ENCODE data around the gene GIMAP8. TPM values are rescaled to one million over a fixed set of nuclear protein-coding genes. Genes with fewer than 3 reads are reported as not detected.

The GIMAP8 gene
- total RNA-seq, 1 experiment from 2014 or later: 0.10 TPM

DNA sequence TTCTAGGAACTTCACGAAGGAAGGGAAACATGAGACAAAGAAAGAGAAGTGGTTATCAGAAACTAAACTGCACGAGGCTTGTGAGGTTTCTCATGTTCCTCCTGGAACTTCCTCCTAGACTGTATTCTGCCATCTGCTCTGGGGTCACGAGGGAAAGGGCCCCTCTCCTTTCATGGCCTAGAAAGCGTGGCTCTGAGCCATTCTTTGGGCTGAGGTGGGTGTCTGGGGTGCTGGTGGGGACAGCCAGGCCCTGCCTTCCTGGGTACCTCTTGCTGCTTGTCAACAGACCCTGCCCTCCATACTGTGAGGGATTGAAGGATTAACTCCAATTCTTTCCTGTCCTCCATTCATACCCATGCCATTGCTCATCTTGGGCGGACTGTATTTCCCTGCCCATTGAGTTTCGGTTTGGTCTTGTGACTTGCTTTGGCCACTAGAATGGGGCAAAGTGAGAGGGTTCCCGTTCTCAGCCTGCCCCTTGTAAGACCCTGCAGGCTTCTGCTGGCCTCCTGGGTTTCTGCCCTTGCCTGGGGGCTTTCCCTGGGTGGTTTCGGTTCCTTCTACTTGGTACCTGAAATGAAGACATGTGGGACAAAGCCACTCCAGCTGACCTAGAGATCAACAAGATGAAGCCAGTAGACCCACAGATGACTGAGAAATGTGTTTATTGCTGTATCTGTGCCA is 14.9 kb upstream of the GIMAP8 start:
- Histone ChIP-seq H3K27me3 (ENCODE audit: control insufficient read depth, insufficient read depth, low read length) (no peaks in the 10 kb centered on the region), H3K4me3 (ENCODE audit: low read depth in 2 of 2, low read length in 2 of 2) (no peak overlapping the region), H3K9me3 (ENCODE audit: control insufficient read depth, insufficient read depth, low read depth, low read length) (no peaks in the 10 kb centered on the region), H3K36me3 (ENCODE audit: control insufficient read depth, insufficient read depth, low read length) (no peaks in the 10 kb centered on the region), H3K27ac (ENCODE audit: low read length) (no peak overlapping the region), H3K4me1 (ENCODE audit: control insufficient read depth, insufficient read depth, low read length) (no peaks in the 10 kb centered on the region)
- intact Hi-C loops (cut with micrococcal nuclease; ENCODE audit: unreplicated experiment) (no loop called here), in situ Hi-C loops (cut with HindIII; ENCODE audit: low pct_unique_long_range_greater_than_20kb, low sequenced_read_pairs) (no loop called here)
- ATAC-seq (no peak), DNase-seq (ENCODE audit: low read depth, low spot score) (no peak)
- TF ChIP-seq TCF7L2 (IDR thresholded peaks at IDR 0.05; ENCODE audit: low read depth, low read length) (no peak), POLR2AphosphoS5 (IDR thresholded peaks at IDR 0.05; ENCODE audit: low read depth, low read length) (no peak), SIN3A (IDR thresholded peaks at IDR 0.05; ENCODE audit: borderline replicate concordance, insufficient read depth, low read depth, low read length) (no peak), CTCF (IDR thresholded peaks at IDR 0.05) (no peak)
- TF ChIP-seq, protein P1, sequence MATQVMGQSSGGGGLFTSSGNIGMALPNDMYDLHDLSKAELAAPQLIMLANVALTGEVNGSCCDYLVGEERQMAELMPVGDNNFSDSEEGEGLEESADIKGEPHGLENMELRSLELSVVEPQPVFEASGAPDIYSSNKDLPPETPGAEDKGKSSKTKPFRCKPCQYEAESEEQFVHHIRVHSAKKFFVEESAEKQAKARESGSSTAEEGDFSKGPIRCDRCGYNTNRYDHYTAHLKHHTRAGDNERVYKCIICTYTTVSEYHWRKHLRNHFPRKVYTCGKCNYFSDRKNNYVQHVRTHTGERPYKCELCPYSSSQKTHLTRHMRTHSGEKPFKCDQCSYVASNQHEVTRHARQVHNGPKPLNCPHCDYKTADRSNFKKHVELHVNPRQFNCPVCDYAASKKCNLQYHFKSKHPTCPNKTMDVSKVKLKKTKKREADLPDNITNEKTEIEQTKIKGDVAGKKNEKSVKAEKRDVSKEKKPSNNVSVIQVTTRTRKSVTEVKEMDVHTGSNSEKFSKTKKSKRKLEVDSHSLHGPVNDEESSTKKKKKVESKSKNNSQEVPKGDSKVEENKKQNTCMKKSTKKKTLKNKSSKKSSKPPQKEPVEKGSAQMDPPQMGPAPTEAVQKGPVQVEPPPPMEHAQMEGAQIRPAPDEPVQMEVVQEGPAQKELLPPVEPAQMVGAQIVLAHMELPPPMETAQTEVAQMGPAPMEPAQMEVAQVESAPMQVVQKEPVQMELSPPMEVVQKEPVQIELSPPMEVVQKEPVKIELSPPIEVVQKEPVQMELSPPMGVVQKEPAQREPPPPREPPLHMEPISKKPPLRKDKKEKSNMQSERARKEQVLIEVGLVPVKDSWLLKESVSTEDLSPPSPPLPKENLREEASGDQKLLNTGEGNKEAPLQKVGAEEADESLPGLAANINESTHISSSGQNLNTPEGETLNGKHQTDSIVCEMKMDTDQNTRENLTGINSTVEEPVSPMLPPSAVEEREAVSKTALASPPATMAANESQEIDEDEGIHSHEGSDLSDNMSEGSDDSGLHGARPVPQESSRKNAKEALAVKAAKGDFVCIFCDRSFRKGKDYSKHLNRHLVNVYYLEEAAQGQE (IDR thresholded peaks at IDR 0.05; ENCODE audit: insufficient read depth in 1 of 2, low read depth in 2 of 2, low read length in 1 of 2): no peak
- POLR2A ChIA-PET: no interaction called here
- CTCF ChIA-PET: no interaction called here
- BruUV-seq (replicated peaks): no TSS peak

- Histone ChIP-seq H3K4me1 (ENCODE audit: control insufficient read depth, insufficient read depth, low read length) (no peaks in the 10 kb centered on the region), H3K9me3 (ENCODE audit: control insufficient read depth, insufficient read depth, low read depth, low read length) (no peaks in the 10 kb centered on the region), H3K27ac (ENCODE audit: low read length) (no peak overlapping the region), H3K27me3 (ENCODE audit: control insufficient read depth, insufficient read depth, low read length) (no peaks in the 10 kb centered on the region), H3K4me3 (ENCODE audit: low read depth in 2 of 2, low read length in 2 of 2) (no peak overlapping the region), H3K36me3 (ENCODE audit: control insufficient read depth, insufficient read depth, low read length) (no peaks in the 10 kb centered on the region)
- ATAC-seq: no peak
- CTCF ChIA-PET: no interaction called here
- no peak for DNase-seq (ENCODE audit: low read depth, low spot score)
- no TSS peak for BruUV-seq (replicated peaks)
- no peak for TF ChIP-seq POLR2AphosphoS5 (IDR thresholded peaks at IDR 0.05; ENCODE audit: low read depth, low read length)
- in situ Hi-C loops (cut with HindIII; ENCODE audit: low pct_unique_long_range_greater_than_20kb, low sequenced_read_pairs) (no loop called here), intact Hi-C loops (cut with micrococcal nuclease; ENCODE audit: unreplicated experiment) (no loop called here)
- POLR2A ChIA-PET: no interaction called here
These were observed 10.5 kb upstream of the GIMAP8 start for GRCh38 chr7:150439967-150440366.

GRCh38 chr7:150441524-150441923 is 8.9 kb upstream of the GIMAP8 start:
- no peak overlapping the region for H3K27ac ChIP-seq (ENCODE audit: low read length)
- BruUV-seq (replicated peaks): no TSS peak
- H3K4me1 ChIP-seq (ENCODE audit: control insufficient read depth, insufficient read depth, low read length): no peaks in the 10 kb centered on the region; the same call in 1 of the 2 replicates
- TF ChIP-seq, protein P1 (IDR thresholded peaks at IDR 0.05; ENCODE audit: insufficient read depth in 1 of 2, low read depth in 2 of 2, low read length in 1 of 2): no peak
- H3K36me3 ChIP-seq (ENCODE audit: control insufficient read depth, insufficient read depth, low read length): no peaks in the 10 kb centered on the region
- ChIA-PET CTCF (no interaction called here), POLR2A (no interaction called here)
- no peak overlapping the region for H3K4me3 ChIP-seq (ENCODE audit: low read depth in 2 of 2, low read length in 2 of 2)
- intact Hi-C loops (cut with micrococcal nuclease; ENCODE audit: unreplicated experiment): no loop called here
- DNase-seq (ENCODE audit: low read depth, low spot score): no peak
- in situ Hi-C loops (cut with HindIII; ENCODE audit: low pct_unique_long_range_greater_than_20kb, low sequenced_read_pairs): no loop called here
- H3K9me3 ChIP-seq (ENCODE audit: control insufficient read depth, insufficient read depth, low read depth, low read length): no peaks in the 10 kb centered on the region
- H3K27me3 ChIP-seq (ENCODE audit: control insufficient read depth, insufficient read depth, low read length): no peaks in the 10 kb centered on the region
- no peak for ATAC-seq
